Naive thymus-derived CD4-positive, alpha-beta T cell (primary cell): ENCODE results near the gene PSTPIP1. TPM values are rescaled to one million over a fixed set of nuclear protein-coding genes. Genes with fewer than 3 reads are reported as not detected.
A peak's percentile ranks its signal among the peaks of the same experiment; 100 is the strongest.

Experiments
- ATAC-seq: fragments of 150-1000 bp; cut with Tn5 transposase; 2 replicates; pipeline ENCODE4 v1.10.0; 2021; ENCODE audit warnings: mild to moderate bottlenecking, moderate library complexity
- CTCF ChIA-PET: fragments of 350-600 bp; sonication (Branson Sonifier 250); formaldehyde crosslinking; loops from one replicate; lab custom pipeline; 2021; ENCODE audit warnings: antibody characterized with exemption; lab: Charles Lee
- POLR2A ChIA-PET: fragments of 350-600 bp; sonication (Branson Sonifier 250); formaldehyde crosslinking; loops from one replicate; lab custom pipeline; 2021; ENCODE audit warnings: antibody characterized with exemption, inconsistent platforms; lab: Charles Lee
- DNase-seq, 9 donors: peaks; one replicate each; pipeline versions ENCODE4 v3.0.0 to v3.0.0-alpha.2; 2020 to 2022; ENCODE audit warnings: mixed read lengths in 1 of 9
- H3K27ac ChIP-seq: one replicate; pipeline ENCODE4 v1.7.0; 2013; ENCODE audit warnings: mild to moderate bottlenecking, low read depth, low read length, moderate library complexity
- H3K27me3 ChIP-seq, 2 donors: one replicate each; pipeline ENCODE4 v1.7.0; 2013; ENCODE audit warnings: low read length in 2 of 2, mild to moderate bottlenecking in 2 of 2, moderate library complexity in 2 of 2; ENCODE audit not compliant: control insufficient read depth in 2 of 2, insufficient read depth in 2 of 2
- H3K36me3 ChIP-seq, 3 experiments: 1 replicate in 2 of 3; 2 replicates in 1 of 3; pipeline ENCODE4 v1.7.0; 2013; ENCODE audit warnings: low read length in 3 of 3, mild to moderate bottlenecking in 3 of 3, moderate library complexity in 1 of 3; ENCODE audit not compliant: insufficient read depth in 3 of 3, control insufficient read depth in 2 of 3
- H3K4me1 ChIP-seq, 2 donors: one replicate each; pipeline ENCODE4 v1.7.0; 2013; ENCODE audit warnings: low read length in 2 of 2, mild to moderate bottlenecking in 2 of 2, moderate library complexity in 1 of 2; ENCODE audit not compliant: control insufficient read depth in 2 of 2, insufficient read depth in 2 of 2
- H3K4me3 ChIP-seq: 2 replicates; pipeline ENCODE4 v1.7.0; 2013; ENCODE audit warnings: mild to moderate bottlenecking, low read length
- H3K9me3 ChIP-seq, 3 experiments: 1 replicate in 2 of 3; 2 replicates in 1 of 3; pipeline ENCODE4 v1.7.0; 2013; ENCODE audit warnings: low read length in 3 of 3; ENCODE audit not compliant: control insufficient read depth in 2 of 3
- H3K27ac Mint-ChIP-seq, 9 donors: one replicate each; pipeline ENCODE4 v1.8.0; 2020 to 2022; ENCODE audit warnings: mixed read lengths in 9 of 9, mild to moderate bottlenecking in 8 of 9, moderate library complexity in 5 of 9, inconsistent platforms in 2 of 9
- H3K27me3 Mint-ChIP-seq, 5 donors: one replicate each; pipeline ENCODE4 v1.8.0; 2021 to 2022; ENCODE audit warnings: mixed read lengths in 5 of 5, mild to moderate bottlenecking in 1 of 5
- H3K36me3 Mint-ChIP-seq, 5 donors: one replicate each; pipeline ENCODE4 v1.8.0; 2020 to 2022; ENCODE audit warnings: mixed read lengths in 5 of 5, mild to moderate bottlenecking in 3 of 5, inconsistent platforms in 1 of 5
- H3K4me1 Mint-ChIP-seq, 7 donors: one replicate each; pipeline ENCODE4 v1.8.0; 2020 to 2022; ENCODE audit warnings: mixed read lengths in 7 of 7, mild to moderate bottlenecking in 3 of 7, inconsistent platforms in 1 of 7
- H3K4me3 Mint-ChIP-seq, 10 donors: one replicate each; pipeline ENCODE4 v1.8.0; 2020 to 2022; ENCODE audit warnings: mild to moderate bottlenecking in 10 of 10, mixed read lengths in 10 of 10, moderate library complexity in 6 of 10, inconsistent platforms in 2 of 10
- H3K9me3 Mint-ChIP-seq, 11 donors: one replicate each; pipeline ENCODE4 v1.8.0; 2020 to 2022; ENCODE audit warnings: mixed read lengths in 11 of 11, mild to moderate bottlenecking in 4 of 11, inconsistent platforms in 1 of 11, moderate library complexity in 1 of 11
- intact Hi-C, 2 donors: fragments of 100-400 bp; cut with micrococcal nuclease; formaldehyde crosslinking; loops; one replicate each; pipeline ENCODE4 v1.15.1; 2023
- polyA plus RNA-seq, 2 donors: library from polyadenylated mRNA; unstranded; fragments of 300-500 nt; fragmentation: Illumina TruSeq; gene quantifications; one replicate each; pipeline ENCODE4 v1.2.3, GENCODE V29; 2021
- total RNA-seq, 6 experiments: library from RNA in 5 of 6; stranded (reverse) in 5 of 6; gene quantifications; 1 replicate in 5 of 6; 2 replicates in 1 of 6; pipeline ENCODE4 v1.2.3 and lab custom pipeline; 2021 to 2026

Gene PSTPIP1
- total and polyA plus RNA-seq, 7 experiments from 2014 or later: 29.1 to 182 (median 145) TPM

- peak overlapping the region; percentile 64 to 91 (median 80) for H3K4me3 Mint-ChIP-seq
- no peaks in the 10 kb centered on the region for H3K9me3 Mint-ChIP-seq
- H3K27me3 Mint-ChIP-seq: no peaks in the 10 kb centered on the region
- Histone ChIP-seq H3K27ac (peak overlapping the region; percentile 58), H3K36me3 (peaks cover 0 to 12% (median 0%) of the 10 kb centered on the region in 3 experiments), H3K4me1 (peaks cover 59 to 95% of the 10 kb centered on the region in 2 donors), H3K4me3 (peak overlapping the region; percentile 43), H3K27me3 (no peaks in the 10 kb centered on the region), H3K9me3 (no peaks in the 10 kb centered on the region)
- CTCF ChIA-PET: interaction anchor here (0.6 to 2.1 kb wide), 8 partner anchors 10 to 41 kb away, joined by 3 to 13 read pairs (median 5); partner anchors contain the start of gene PSTPIP1
- POLR2A ChIA-PET: interaction anchor here (1.0 to 2.2 kb wide), 7 partner anchors 8 to 19 kb away, joined by 3 to 45 read pairs (median 5); partner anchors contain the start of gene PSTPIP1
- H3K27ac Mint-ChIP-seq: peak overlapping the region; percentile 76 to 97 (median 95)
- peaks cover 0 to 33% (median 6%) of the 10 kb centered on the region in 5 donors for H3K36me3 Mint-ChIP-seq
- intact Hi-C loops: loop anchor here (1.0 to 5.0 kb wide), 7 partner anchors 9 to 409 kb away; partner anchors contain the start of genes PSTPIP1 (in 2 of the 2), HMG20A (in 1 of the 2), PEAK1 (in 1 of the 2) and RCN2 (in 1 of the 2)
- peak in 6 of 9 donors; percentile 27 to 56 (median 49) for DNase-seq
- peaks cover 50 to 87% (median 77%) of the 10 kb centered on the region in 7 donors for H3K4me1 Mint-ChIP-seq
- ATAC-seq: peak; percentile 68
Observed at GRCh38 chr15:77012868-77013267, 17.9 kb downstream of the PSTPIP1 start.

GRCh38 chr15:77013776-77014131, 18.8 kb downstream of the PSTPIP1 start:
- H3K27ac Mint-ChIP-seq: peak overlapping the region; percentile 76 to 97 (median 95)
- no peaks in the 10 kb centered on the region for H3K27me3 Mint-ChIP-seq
- no peaks in the 10 kb centered on the region for H3K9me3 Mint-ChIP-seq
- Histone ChIP-seq H3K9me3 (no peaks in the 10 kb centered on the region), H3K4me3 (peak overlapping the region; percentile 43), H3K36me3 (peaks cover 0 to 18% (median 0%) of the 10 kb centered on the region in 3 experiments), H3K27ac (peak overlapping the region; percentile 58), H3K27me3 (no peaks in the 10 kb centered on the region), H3K4me1 (peaks cover 62 to 99% of the 10 kb centered on the region in 2 donors)
- ATAC-seq (peak; percentile 73), DNase-seq (peak in 5 of 9 donors; percentile 45 to 82 (median 49))
- CTCF ChIA-PET: interaction anchor here (1.0 to 2.1 kb wide), 6 partner anchors 9 to 42 kb away, joined by 3 to 13 read pairs (median 7); partner anchors contain the start of gene PSTPIP1
- intact Hi-C loops: loop anchor here (1.0 to 5.0 kb wide), 7 partner anchors 9 to 409 kb away; partner anchors contain the start of genes PSTPIP1 (in 2 of the 2), HMG20A (in 1 of the 2), PEAK1 (in 1 of the 2) and RCN2 (in 1 of the 2)
- peaks cover 58 to 93% (median 75%) of the 10 kb centered on the region in 7 donors for H3K4me1 Mint-ChIP-seq
- H3K36me3 Mint-ChIP-seq: peaks cover 0 to 33% (median 6%) of the 10 kb centered on the region in 5 donors
- peak overlapping the region; percentile 64 to 91 (median 77) for H3K4me3 Mint-ChIP-seq
- POLR2A ChIA-PET: interaction anchor here (0.6 to 2.2 kb wide), 8 partner anchors 8 to 26 kb away, joined by 3 to 45 read pairs (median 5); partner anchors contain the start of gene PSTPIP1

- Histone ChIP-seq H3K36me3 (peaks cover 0 to 24% (median 0%) of the 10 kb centered on the region in 3 experiments), H3K4me3 (peak overlapping the region; percentile 43), H3K27me3 (no peaks in the 10 kb centered on the region), H3K27ac (peak overlapping the region; percentile 58), H3K4me1 (peaks cover 62 to 99% of the 10 kb centered on the region in 2 donors), H3K9me3 (no peaks in the 10 kb centered on the region)
- ATAC-seq (peak; percentile 71), DNase-seq (no peak)
- Mint-ChIP-seq H3K36me3 (peaks cover 0 to 35% (median 6%) of the 10 kb centered on the region in 5 donors), H3K9me3 (no peaks in the 10 kb centered on the region), H3K27ac (peak overlapping the region; percentile 87 to 97 (median 95)), H3K4me3 (peak overlapping the region; percentile 27 to 91 (median 74)), H3K27me3 (no peaks in the 10 kb centered on the region), H3K4me1 (peaks cover 60 to 93% (median 72%) of the 10 kb centered on the region in 7 donors)
- POLR2A ChIA-PET: interaction anchor here (1.1 to 2.7 kb wide), 7 partner anchors 9 to 21 kb away, joined by 3 to 45 read pairs (median 7); partner anchors contain the start of gene PSTPIP1
- intact Hi-C loops: loop anchor here in 1 of 2 donors (5.0 kb wide), 2 partner anchors 107 to 408 kb away; partner anchors contain the start of genes HMG20A, PEAK1 and SCAPER
- CTCF ChIA-PET: interaction anchor here (1.0 to 2.1 kb wide), 5 partner anchors 8 to 41 kb away, joined by 3 to 13 read pairs (median 10); partner anchors contain the start of gene PSTPIP1
Observed at GRCh38 chr15:77014132-77015081, 19.5 kb downstream of the PSTPIP1 start.

GRCh38 chr15:77015646-77016320, 20.9 kb downstream of the PSTPIP1 start:
- Mint-ChIP-seq H3K27ac (peak overlapping the region; percentile 86 to 97 (median 92)), H3K4me3 (peak overlapping the region in 9 of 10 donors; percentile 1 to 84 (median 55)), H3K36me3 (peaks cover 0 to 39% (median 0%) of the 10 kb centered on the region in 5 donors), H3K4me1 (peaks cover 57 to 95% (median 73%) of the 10 kb centered on the region in 7 donors), H3K27me3 (no peaks in the 10 kb centered on the region), H3K9me3 (no peaks in the 10 kb centered on the region)
- CTCF ChIA-PET: interaction anchor here (0.5 kb wide), 1 partner anchor 75 kb away, joined by 3 read pairs; no protein-coding TSS in a partner anchor
- Histone ChIP-seq H3K27ac (peak overlapping the region; percentile 58), H3K9me3 (no peaks in the 10 kb centered on the region), H3K36me3 (peaks cover 0 to 35% (median 0%) of the 10 kb centered on the region in 3 experiments), H3K4me3 (no peak overlapping the region), H3K27me3 (no peaks in the 10 kb centered on the region), H3K4me1 (peaks cover 61 to 99% of the 10 kb centered on the region in 2 donors)
- intact Hi-C loops: no loop called here
- POLR2A ChIA-PET: interaction anchor here (1.1 to 2.7 kb wide), 2 partner anchors 13 to 20 kb away, joined by 3 to 18 read pairs; partner anchors contain the start of gene PSTPIP1
- DNase-seq: no peak
- no peak for ATAC-seq

- no peak for ATAC-seq
- H3K27me3 Mint-ChIP-seq: no peaks in the 10 kb centered on the region
- H3K36me3 ChIP-seq: peaks cover 0 to 35% (median 0%) of the 10 kb centered on the region in 3 experiments
Observed at GRCh38 chr15:77016321-77016695, 21.4 kb downstream of the PSTPIP1 start.

More at GRCh38 chr15:77016321-77016695, 21.4 kb downstream of the PSTPIP1 start:
- peaks cover 67 to 99% of the 10 kb centered on the region in 2 donors for H3K4me1 ChIP-seq
- H3K4me3 ChIP-seq: no peak overlapping the region
- Mint-ChIP-seq H3K4me3 (peak overlapping the region in 1 of 10 donors; percentile 84), H3K4me1 (peaks cover 52 to 94% (median 73%) of the 10 kb centered on the region in 7 donors), H3K9me3 (no peaks in the 10 kb centered on the region), H3K27ac (peak overlapping the region; percentile 40 to 99 (median 90)), H3K36me3 (peaks cover 0 to 39% (median 0%) of the 10 kb centered on the region in 5 donors)
- no peaks in the 10 kb centered on the region for H3K9me3 ChIP-seq
- DNase-seq: no peak
- intact Hi-C loops: no loop called here
- no peaks in the 10 kb centered on the region for H3K27me3 ChIP-seq
- CTCF ChIA-PET: interaction anchor here (0.5 kb wide), 1 partner anchor 76 kb away, joined by 3 read pairs; no protein-coding TSS in a partner anchor
- H3K27ac ChIP-seq: peak overlapping the region; percentile 58
- POLR2A ChIA-PET: interaction anchor here (1.0 to 2.7 kb wide), 3 partner anchors 10 to 85 kb away, joined by 3 to 18 read pairs (median 5); partner anchors contain the start of genes PSTPIP1 and RCN2
